Stimulated activated CD4-positive, alpha-beta T cell treated with anti-CD3 and anti-CD28 coated beads, Interleukin-12 subunit alpha, Interleukin-12 subunit beta, amount 100 ng/mL, for 4 hours (primary cell): Measurements from ENCODE around the gene MGAT5B.

Experiments
- DNase-seq: peaks from one replicate; pipeline ENCODE4 v3.0.0-alpha.2; 2020

The MGAT5B gene

GRCh38 chr17:76932402-76933333, 64.5 kb downstream of the MGAT5B start:
- no peak for DNase-seq

GRCh38 chr17:76934561-76935320, 66.5 kb downstream of the MGAT5B start:
- no peak for DNase-seq

- DNase-seq = no peak
Measured at GRCh38 chr17:76935331-76935730, 67.1 kb downstream of the MGAT5B start.

DNA sequence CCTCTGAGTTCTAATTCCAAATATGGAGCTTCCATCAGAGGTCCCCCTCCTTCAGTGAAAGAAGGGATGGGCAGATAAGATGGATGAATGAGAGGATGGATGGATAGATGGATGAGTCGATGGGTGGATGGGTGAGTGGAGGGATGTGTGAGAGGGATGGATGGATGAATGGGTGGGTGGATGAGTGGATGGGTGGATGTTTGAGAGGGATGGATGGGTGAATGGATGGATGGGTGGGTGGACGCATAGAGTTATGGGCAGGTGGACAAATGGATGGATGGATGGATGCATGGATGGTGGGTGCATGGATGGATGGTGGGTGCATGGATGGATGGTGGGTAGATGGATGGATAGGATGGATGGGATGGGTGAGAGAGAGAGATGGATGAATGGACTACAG, 69.0 kb downstream of the MGAT5B start:
- DNase-seq = no peak

- DNase-seq = no peak
Measured at GRCh38 chr17:76938009-76938408, 69.8 kb downstream of the MGAT5B start.

DNA sequence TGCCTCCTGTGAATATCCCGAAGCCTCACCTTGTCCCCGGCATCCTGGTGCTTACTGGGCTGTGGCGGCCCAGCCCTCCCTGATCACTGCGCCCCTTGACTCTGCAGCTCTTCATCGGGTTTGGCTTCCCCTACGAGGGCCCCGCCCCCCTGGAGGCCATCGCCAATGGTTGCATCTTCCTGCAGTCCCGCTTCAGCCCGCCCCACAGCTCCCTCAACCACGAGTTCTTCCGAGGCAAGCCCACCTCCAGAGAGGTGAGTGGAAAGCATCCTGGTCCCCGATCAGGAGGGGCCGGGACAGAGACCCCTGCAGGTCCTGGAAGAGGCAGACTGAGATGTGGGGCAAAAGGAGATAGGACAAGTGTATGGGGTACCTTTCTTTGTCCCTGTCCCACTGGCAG, 72.1 kb downstream of the MGAT5B start:
- no peak for DNase-seq

DNA sequence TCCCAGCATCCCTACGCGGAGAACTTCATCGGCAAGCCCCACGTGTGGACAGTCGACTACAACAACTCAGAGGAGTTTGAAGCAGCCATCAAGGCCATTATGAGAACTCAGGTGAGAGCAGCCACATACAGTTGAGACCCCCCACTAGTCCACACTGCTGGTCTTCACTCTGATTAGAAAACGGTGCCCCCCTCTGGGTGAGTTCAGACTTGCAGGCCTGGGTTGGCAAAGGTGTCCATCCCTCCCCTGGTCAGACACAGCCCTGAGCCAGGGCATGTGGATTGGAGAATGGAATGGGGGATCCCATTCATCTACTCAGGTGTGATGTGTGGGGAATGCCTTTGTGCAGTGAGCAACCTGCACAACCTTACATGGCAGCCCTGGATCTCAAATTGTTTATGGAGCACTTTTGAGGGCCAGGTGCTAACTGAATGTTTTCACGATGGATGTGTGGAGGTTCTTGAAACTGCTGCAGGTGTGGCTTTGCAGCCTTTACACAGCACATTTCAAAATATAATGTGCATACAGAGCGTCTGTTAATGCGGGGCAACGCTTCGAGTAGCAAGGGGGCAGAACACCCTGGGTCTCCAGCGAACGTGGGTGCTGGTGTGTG, 72.6 kb downstream of the MGAT5B start:
- no peak for DNase-seq

DNA sequence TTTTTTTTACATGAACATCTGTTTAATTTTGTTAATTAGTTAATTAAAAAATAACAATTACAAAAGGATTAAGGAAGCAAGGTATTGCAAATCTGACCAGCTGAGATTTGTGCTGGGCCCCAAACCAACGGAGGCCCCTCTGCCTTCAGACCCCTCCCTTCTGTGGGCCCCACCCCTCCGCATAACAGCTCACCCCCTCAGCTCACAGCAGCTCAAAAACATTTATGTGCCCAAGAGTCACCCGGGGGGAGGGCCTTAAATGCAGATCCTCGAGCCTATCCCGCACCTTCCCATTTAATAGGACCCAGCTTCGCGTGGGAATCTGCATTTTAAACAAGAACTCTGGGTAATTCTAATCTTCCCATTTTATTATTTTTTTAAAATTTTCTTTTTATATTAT, 75.0 kb downstream of the MGAT5B start:
- no peak for DNase-seq

GRCh38 chr17:76943781-76944213, 75.6 kb downstream of the MGAT5B start:
- no peak for DNase-seq

- DNase-seq = no peak
Measured at GRCh38 chr17:76944477-76944876, 76.3 kb downstream of the MGAT5B start.

DNA sequence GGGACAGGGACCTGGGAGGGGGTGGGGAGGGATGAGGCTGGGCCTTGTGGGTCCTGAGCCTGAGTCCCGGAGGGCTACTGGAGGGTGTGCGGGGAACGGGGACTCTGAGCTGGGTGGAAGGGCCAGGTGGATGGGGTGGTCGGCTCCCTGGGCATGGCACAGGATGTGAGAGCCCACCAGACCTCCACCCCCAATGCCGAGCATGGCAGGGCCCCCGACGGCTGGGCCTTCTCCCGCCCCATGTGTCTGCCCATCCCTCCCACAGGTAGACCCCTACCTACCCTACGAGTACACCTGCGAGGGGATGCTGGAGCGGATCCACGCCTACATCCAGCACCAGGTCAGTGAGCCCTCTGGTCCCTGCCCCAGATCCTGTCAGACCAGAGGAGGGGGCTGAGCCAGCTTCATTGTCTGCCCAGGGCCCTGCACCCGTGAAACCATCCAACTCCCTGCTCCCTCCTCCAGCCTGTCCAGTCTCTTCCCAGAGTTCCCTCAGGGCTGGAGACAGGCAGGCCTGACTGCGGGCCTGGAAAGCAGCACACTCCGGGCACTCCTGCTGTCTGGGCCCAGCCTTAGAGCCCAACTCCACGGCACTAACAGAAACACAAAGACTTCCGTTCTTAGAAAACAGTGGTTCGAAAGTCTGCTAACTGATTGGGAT, 78.0 kb downstream of the MGAT5B start:
- no peak for DNase-seq

GRCh38 chr17:76946772-76947135, 78.5 kb downstream of the MGAT5B start:
- DNase-seq = no peak

DNA sequence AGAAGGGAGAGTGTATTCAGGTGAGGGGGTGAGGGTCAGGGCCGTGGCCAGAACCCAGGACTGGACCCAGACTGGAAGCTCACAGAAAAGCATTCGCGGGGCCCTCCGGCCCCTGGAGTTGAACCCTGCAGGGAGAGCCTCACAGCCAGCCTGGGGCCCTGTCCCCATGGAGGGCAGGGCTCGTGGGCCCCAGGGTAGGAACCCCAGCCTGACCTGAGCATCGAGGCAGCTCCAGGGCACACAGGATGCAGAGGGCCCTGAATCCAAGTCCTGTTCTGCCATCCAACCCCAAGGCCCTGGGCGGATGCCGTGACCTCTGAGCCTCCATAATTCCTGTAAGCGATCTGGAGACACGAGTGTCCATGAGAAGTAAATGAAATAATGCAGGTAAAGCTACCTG, 79.1 kb downstream of the MGAT5B start:
- no peak for DNase-seq

GRCh38 chr17:76947771-76948170, 79.6 kb downstream of the MGAT5B start:
- DNase-seq = no peak

- no peak for DNase-seq
Measured at GRCh38 chr17:76948301-76948700, 80.1 kb downstream of the MGAT5B start.

- DNase-seq = no peak
Measured at GRCh38 chr17:76948726-76949342, 80.6 kb downstream of the MGAT5B start.

DNA sequence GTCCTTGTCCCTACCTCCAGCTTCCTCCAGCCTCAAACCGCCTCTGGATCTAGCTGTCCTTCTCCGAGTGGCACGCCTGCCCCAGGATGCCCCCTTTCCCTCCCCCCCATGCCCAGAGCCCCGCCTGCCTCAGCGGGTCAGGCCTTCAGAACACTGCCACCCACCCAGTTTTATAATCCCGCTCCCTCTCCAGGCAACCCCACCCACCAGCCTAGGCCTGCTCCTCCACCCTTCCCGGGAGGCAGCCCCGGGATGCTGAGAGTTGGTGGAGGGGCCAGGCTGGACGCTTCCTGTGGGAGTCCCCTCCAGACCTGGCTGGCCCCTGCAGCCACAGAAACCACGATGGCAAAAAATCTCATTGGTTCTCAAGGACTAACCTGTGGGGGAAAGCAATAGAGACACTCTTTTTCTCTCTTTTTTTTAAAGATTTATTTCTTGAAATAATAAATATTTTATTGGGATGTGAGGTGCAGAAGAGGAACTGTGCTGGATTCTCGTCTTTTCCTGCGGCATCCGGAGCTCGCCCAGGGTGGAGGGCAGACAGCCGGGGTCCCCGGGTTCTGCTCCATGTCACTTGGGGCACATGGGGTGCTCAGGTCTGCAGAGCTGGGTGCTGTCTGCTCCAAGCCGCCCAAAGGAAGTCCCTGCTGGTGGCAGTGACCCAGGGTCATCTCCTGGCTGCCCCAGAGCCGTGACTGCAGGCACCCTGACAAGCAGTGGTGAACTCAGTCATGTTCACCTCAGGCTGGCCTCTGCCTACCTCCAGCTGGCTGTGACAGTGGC, 81.9 kb downstream of the MGAT5B start:
- DNase-seq = no peak

- no peak for DNase-seq
Measured at GRCh38 chr17:76951375-76951905, 83.2 kb downstream of the MGAT5B start.

DNA sequence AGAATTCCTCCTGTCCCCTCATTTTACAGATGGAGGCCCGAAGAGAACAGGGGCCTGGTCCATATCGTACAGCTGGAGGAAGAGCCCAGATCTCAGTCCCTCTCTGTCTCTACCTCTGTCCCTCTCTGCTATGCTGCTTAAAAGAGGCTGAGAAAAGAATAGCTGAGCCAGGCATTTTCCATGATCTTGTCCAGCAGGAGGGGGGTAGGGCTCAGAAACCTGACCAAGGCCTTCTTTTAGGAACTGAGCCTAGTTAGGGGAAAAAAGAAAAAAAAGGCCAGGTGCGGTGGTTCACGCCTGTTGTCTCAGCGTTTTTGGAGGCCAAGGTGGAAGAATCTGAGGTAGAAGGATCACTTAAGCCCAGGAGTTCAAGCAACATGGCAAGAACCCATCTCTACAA, 84.2 kb downstream of the MGAT5B start:
- DNase-seq = no peak

DNA sequence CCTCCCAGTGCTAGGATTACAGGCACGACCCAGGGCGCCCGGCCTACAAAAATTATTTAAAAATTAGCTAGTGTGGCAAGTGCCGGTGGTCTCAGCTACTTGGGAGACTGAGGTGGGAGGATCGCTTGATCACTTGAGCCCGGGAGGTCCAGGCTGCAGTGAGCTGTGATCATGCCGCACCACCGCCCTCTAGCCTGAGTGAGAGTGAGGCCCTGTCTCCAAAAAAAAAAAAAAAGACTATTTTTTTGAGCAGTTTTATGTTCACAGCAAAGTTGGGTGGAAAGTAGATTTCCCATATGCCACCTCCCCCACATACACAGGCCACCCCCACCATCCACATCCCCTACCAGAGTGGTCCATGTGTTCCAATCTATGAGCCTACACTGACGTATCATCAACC, 84.9 kb downstream of the MGAT5B start:
- DNase-seq = no peak

GRCh38 chr17:76953946-76954345, 85.7 kb downstream of the MGAT5B start:
- no peak for DNase-seq

DNA sequence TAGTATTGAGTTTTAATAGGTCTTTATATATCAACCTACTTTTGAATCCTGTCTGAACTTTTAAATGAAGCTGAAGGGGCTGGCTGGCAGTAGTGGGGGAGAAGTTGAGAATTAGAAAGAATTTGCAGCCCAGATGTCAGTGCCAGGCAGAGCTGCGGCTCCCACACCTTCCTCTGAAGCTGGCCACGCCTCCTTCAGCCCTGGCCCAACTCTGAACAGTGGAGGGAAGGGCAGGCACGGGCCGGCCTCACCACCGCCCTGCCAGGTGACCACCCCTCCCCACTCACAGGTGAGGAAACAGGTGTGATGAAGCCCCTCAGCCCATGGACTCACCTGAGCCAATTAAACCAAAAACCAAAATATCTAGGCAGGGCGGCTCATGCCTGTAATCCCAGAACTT, 87.0 kb downstream of the MGAT5B start:
- DNase-seq = no peak
